HCT116 (cell line): Measurements from ENCODE around the gene CLVS2.

Experiments
- CEBPB ChIP-seq: IDR thresholded peaks from 2 replicates; pipeline ENCODE4 v1.6.1; 2012; ENCODE audit warnings: low read depth
- CTCF ChIP-seq, 3 experiments: fragments of 200-600 bp in 1 of 3; sonication (generic) in 1 of 3; IDR thresholded peaks in 2 of 3; conservative IDR thresholded peaks in 1 of 3; 2 replicates each; pipeline ENCODE4 v1.5.1; 2012 to 2017; ENCODE audit warnings: low read depth in 2 of 3, low read length in 2 of 3, antibody characterized with exemption in 1 of 3, borderline replicate concordance in 1 of 3, control low read depth in 1 of 3, mild to moderate bottlenecking in 1 of 3, mixed read lengths in 1 of 3, mixed run types in 1 of 3, moderate library complexity in 1 of 3; ENCODE audit not compliant: insufficient read depth in 1 of 3
- EZH2 ChIP-seq: fragments of 200-600 bp; sonication (generic); IDR thresholded peaks from 2 replicates; pipeline ENCODE4 v1.6.1; 2017; ENCODE audit warnings: antibody characterized with exemption, mixed run types
- EZH2phosphoT487 ChIP-seq: fragments of 200-600 bp; IDR thresholded peaks from 2 replicates; pipeline ENCODE4 v1.6.1; 2018; ENCODE audit warnings: antibody characterized with exemption, borderline replicate concordance
- FOSL1 ChIP-seq: IDR thresholded peaks from 2 replicates; pipeline ENCODE4 v1.6.1; 2012; ENCODE audit warnings: low read depth
- POLR2A ChIP-seq: IDR thresholded peaks from 2 replicates; pipeline ENCODE4 v1.7.0; 2011; ENCODE audit warnings: borderline replicate concordance; ENCODE audit not compliant: insufficient read depth, insufficient read length; ENCODE audit errors: extremely low read depth
- POLR2AphosphoS5 ChIP-seq: IDR thresholded peaks from 2 replicates; pipeline ENCODE4 v1.6.1; 2011; ENCODE audit warnings: mild to moderate bottlenecking, low read depth, low read length, moderate library complexity
- RAD21 ChIP-seq: IDR thresholded peaks from 2 replicates; pipeline ENCODE4 v1.6.1; 2012; ENCODE audit warnings: low read depth, mild to moderate bottlenecking
- REST ChIP-seq: IDR thresholded peaks from 2 replicates; pipeline ENCODE4 v1.6.1; 2012; ENCODE audit warnings: low read depth
- YY1 ChIP-seq: IDR thresholded peaks from 2 replicates; pipeline ENCODE4 v1.6.1; 2011; ENCODE audit warnings: low read length, low read depth, moderate library complexity, mild to moderate bottlenecking; ENCODE audit not compliant: insufficient replicate concordance; ENCODE audit errors: extremely low read depth
- ZNF274 ChIP-seq: fragments of 200-500 bp; sonication (Bioruptor generic); IDR thresholded peaks from 2 replicates; pipeline ENCODE4 v1.6.1; 2014; ENCODE audit warnings: mild to moderate bottlenecking, low read depth, low read length, inconsistent platforms

- TF ChIP-seq EZH2phosphoT487 (no peak), CTCF (IDR thresholded peaks at IDR 0.05 in 2 of 3, conservative IDR thresholded peaks at IDR 0.05 in 1 of 3; ENCODE audit: borderline replicate concordance in 1 of 3, insufficient read depth in 1 of 3, low read depth in 2 of 3, low read length in 2 of 3) (no peak), POLR2AphosphoS5 (no peak), FOSL1 (no peak), POLR2A (no peak), YY1 (no peak), ZNF274 (no peak), EZH2 (no peak), REST (no peak), CEBPB (no peak), RAD21 (no peak)
Measured at GRCh38 chr6:122997541-122998150, 1.6 kb downstream of the CLVS2 start.
